ENCODE data around the gene PCGF3.

PCGF3 gene

DNA sequence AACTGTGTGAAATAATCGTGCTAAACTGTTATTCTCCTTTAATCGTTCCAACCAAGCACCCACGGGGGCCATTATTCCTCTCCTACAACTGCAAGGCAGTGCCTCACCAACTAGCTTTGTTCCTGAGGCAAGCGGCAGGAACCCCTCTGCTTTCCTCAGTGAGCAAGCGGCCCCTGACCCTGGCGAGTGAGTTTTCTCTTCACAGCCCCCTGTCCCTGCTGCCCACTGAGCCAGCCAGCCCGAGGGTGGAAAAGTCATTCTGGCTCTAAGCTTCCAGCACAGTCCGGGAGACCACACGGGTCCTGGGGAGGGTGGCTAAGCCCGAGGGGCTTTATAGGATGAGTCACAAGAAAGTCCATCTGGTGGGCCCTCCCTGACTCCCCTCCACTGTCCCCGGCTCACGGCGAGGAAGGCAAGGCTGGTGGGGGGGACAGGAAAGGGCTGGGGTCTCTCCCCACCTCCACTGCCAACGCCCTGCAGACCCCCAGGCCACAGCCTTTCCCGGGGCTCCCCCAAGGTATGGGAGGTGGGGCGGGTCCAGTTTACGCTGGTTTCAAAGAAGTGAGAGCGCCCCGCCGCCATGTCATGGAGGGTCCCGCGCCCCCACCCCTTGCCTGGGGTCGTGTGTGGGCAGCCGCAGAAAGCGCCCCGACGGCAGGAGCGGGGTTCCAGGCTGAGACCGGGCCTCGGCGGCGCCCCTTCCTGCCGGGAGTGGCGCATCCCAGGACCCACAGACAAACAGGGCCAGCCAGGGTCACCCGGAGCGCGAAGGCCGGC is 75.3 kb downstream of the PCGF3 start:
- H3K27ac ChIP-seq, result peak overlapping the region; percentile 97

DNA sequence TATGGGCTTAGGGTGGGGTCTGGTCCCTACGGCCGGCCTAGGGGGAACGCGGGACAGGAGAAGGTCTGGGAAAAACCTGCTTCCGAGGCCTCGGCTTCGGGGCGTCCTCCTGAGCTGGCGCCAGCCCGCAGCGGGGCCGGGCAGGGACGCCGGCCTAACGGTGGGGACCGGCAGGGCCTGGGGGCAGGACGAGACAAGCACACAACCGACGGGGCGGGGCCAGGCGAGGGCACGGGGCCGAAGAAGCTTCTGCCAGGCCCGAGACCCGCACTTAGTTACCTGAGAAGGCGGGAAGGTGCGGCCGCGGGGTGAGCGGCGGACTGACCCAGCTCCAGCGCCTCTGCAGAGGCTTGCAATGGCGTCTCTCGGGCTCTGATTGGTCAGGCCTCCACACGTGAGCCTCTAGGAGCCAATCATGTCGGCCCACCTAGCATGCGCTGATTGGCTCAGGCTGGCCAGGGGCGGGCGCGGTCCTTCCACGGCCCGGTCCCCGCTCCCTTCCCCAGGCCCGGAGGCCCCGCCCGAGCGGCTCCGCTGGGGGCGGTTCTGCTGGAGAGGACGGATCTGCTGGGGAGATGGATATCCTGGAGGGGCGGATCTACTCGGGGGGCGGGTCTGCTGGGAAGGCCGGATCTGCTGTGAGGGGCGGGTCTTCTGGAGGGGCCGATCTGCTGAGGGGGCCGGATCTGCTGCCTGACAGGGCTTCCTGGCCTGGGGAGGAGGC is 76.0 kb downstream of the PCGF3 start:
- TF ChIP-seq, protein P1, sequence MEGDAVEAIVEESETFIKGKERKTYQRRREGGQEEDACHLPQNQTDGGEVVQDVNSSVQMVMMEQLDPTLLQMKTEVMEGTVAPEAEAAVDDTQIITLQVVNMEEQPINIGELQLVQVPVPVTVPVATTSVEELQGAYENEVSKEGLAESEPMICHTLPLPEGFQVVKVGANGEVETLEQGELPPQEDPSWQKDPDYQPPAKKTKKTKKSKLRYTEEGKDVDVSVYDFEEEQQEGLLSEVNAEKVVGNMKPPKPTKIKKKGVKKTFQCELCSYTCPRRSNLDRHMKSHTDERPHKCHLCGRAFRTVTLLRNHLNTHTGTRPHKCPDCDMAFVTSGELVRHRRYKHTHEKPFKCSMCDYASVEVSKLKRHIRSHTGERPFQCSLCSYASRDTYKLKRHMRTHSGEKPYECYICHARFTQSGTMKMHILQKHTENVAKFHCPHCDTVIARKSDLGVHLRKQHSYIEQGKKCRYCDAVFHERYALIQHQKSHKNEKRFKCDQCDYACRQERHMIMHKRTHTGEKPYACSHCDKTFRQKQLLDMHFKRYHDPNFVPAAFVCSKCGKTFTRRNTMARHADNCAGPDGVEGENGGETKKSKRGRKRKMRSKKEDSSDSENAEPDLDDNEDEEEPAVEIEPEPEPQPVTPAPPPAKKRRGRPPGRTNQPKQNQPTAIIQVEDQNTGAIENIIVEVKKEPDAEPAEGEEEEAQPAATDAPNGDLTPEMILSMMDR (conservative IDR thresholded peaks at IDR 0.05), result no peak
- peak overlapping the region; percentile 97 for H3K27ac ChIP-seq

More for the DNA sequence above, 75.3 kb downstream of the PCGF3 start:
- TF ChIP-seq, protein P1 (conservative IDR thresholded peaks at IDR 0.05), result no peak

DNA sequence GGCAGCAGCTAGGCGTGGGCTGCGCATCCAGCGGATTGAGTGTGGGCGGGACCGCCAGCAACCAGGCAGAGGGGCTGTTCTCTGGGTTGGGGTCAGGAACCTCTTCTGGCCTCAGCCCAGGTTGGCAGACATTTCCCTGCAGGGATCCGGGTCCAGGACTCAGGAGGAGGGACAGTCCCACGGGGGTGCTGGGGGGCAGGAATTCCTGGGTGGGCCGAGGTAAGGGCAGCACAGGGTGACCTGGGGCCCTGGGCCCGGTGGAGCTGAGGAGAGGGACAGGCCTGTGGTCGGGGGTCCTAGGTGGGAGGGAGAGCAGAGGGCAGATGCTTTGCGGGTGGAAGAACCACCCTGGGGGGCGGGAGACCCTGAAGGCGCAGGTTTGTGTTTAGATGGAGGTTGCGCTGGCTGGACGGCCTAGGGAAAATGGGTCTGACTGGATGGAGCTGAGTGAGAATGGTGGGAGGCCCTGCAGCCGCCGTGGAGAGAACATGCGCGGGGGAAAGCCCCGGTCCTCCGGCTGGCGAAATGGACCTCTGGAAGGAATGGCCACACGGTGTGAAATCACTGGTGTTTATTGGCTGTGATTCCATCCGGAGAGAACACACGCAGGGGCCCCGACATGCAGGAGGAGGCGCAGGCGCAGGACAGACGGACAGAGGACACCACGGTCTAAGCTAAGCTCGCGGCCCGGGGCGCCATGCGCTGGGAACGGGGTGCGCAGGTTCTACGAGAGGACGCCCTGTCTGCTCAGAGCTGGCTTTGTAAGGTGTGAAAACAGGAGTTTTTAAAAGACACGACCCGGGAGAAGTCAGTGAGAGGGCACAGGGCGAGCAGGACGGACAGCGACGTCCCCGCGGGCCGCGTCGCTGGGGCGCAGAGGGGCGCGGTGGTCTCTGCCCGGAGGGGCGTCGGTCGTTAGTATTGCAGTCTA is 79.0 kb downstream of the PCGF3 start:
- H3K27ac ChIP-seq, result peak overlapping the region; percentile 97
- TF ChIP-seq, protein P1 (conservative IDR thresholded peaks at IDR 0.05), result no peak

DNA sequence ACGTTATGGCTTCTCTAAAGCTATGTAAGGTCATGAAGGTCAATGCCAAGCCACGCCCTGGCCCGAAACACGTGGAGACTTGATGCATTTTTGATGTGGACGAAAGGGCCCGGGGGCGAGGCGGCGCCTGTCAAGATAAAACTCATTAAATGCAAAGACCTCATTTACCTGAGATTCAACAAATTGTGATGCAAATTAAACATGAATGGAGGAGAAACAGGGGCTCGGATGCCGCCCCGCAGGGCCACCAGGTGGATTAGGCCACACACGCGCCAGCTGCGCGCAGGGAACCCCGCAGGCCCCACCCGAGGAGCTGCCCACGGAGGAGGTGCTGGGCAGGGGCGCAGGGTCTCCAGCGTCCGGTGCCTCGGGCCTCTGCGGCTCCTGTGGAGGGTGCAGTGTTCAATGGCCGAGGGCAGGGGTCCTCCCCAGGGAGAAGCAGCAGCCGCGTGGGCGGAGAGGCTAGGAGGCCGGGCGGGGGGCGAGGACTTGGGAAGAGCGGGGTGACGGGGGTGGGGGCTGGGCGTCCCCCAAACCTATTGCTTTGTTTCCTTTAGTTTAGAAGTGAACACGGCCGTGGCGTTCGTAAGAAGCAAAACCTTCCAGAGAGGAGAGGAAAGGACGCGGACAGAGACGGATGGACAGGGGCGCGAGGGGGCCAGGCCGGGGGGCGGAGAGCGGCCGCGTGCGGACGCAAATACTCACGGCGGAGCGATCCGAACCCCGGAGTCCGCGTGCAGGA is 79.9 kb downstream of the PCGF3 start:
- H3K27ac ChIP-seq, result no peak overlapping the region
- TF ChIP-seq, protein P1 (conservative IDR thresholded peaks at IDR 0.05), result no peak

DNA sequence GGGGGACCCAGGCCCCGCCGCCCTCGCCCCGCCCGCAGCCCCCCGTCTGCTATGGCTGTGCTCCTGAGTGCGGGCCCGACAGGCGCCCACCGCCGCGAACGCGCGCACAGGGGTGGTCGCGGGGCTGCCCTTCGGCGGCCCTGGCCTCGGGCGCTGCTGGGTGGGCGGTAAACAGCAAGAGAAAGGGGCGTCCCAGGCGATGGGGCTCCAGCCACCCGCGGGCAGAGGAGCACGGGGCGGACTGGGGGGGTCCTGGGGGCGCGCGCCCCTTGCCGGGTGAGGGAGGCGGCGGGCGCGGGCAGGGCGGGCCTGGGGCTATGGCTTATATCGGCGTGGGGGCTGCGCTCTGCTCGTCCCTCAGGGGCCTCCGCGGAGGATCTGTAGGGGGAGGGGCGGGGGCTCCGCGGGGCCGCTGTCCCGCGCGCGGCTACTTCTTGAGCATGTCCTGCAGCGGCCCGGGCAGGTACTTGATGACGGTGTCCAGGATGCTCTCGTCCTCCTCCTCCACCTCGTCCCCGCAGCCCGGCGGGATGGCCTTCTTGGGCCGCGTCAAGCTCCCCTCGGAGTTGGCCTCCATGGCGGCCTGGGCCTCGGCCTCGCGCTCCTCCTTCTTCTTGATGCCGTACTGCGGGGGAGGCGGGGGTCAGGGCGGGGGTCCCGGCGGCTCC is 80.6 kb downstream of the PCGF3 start:
- TF ChIP-seq, protein P1 (conservative IDR thresholded peaks at IDR 0.05), result no peak
- no peak overlapping the region for H3K27ac ChIP-seq

DNA sequence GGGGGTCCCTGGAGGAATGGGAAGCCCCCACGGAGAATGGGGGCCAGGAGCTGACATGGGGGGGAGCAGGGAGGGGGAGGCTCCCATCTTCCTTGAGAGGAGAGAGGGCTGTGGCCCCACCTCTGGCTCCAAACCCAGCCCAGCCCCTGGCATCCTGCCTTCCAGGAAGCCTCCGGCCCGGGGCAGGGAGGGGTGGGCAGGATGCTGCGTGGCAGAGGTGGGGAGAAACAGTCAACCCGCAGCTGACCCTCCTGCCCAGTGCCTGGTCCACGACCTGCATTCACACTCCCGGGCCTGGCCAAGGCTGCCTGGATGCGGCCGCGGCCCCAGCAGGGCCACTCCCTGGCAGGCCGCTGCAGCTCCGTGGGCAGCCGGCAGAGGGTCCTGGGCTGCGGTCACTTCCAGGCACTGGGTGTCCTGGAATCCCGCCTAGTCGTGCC is 81.2 kb downstream of the PCGF3 start:
- H3K27ac ChIP-seq, result no peak overlapping the region
- TF ChIP-seq, protein P1 (conservative IDR thresholded peaks at IDR 0.05), result no peak
